Measurements from ENCODE around the gene CA4.
A peak's percentile ranks its signal among the peaks of the same experiment; 100 is the strongest.

CA4 gene

DNA sequence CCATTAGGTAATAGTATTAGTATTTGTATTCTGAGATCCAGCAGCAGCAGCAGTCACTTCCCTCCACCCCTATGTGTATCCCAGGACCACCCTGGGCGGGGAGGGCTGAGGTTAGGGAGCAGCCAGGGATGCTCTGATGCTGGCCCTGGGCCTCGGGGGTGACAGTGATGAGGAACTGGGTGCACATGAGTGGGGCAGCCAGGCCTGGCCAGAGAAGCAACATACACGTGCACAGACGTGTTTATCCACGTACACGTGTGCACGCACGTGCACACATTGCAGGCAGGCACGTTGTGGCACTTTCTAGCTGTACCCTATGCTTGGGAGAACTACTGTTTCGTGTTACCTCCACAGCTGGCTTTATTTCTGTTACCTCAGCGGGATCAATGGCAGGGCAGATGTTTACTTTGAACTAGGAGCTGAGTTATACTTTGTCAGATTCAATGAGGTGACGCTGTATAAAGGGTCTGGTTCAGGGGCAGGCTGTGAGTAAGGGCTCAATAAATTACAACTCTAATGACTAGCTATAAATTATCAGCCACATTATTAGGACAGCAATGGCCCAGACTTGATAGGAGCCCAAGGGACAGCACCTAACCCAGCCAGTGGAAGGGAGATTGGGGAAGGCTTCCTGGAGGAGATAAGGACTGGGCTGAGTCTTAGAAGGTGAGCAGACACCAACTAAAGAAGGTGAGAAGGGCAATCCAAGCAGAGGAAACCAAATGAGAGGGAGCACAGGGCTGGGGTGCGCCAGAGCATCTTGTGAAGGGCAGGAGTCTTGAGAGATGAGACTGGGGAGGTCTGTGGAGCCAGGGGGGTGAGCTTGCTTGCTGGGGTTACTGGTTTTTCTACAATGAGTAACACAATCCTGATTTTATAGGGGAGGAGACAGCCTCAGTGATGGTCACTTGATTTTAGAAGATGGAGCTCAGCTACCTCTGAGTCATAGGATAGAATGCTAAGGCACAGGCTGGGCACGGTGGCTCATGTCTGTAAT lies 22.4 kb upstream of the CA4 start:
- peak; percentile 34; the same call in 2 of the 3 replicates for ATAC-seq
- TF ChIP-seq ZC3H10 (CRISPR knock-in tag; IDR thresholded peaks at IDR 0.05) (no peak), BACH2 (CRISPR knock-in tag; IDR thresholded peaks at IDR 0.05; ENCODE audit: borderline replicate concordance) (no peak), TCF4 (CRISPR knock-in tag; IDR thresholded peaks at IDR 0.05; ENCODE audit: borderline replicate concordance) (no peak), SNAI2 (CRISPR knock-in tag; IDR thresholded peaks at IDR 0.05) (no peak), ISL1 (CRISPR knock-in tag; IDR thresholded peaks at IDR 0.05) (no peak), TOX (CRISPR knock-in tag; IDR thresholded peaks at IDR 0.05; ENCODE audit: borderline replicate concordance) (no peak), ZNF8 (CRISPR knock-in tag; IDR thresholded peaks at IDR 0.05) (no peak), ZNF565 (CRISPR knock-in tag; conservative IDR thresholded peaks at IDR 0.05; ENCODE audit: low read depth) (no peak), GLIS3 (CRISPR knock-in tag; IDR thresholded peaks at IDR 0.05) (no peak), OSR1 (CRISPR knock-in tag; IDR thresholded peaks at IDR 0.05) (no peak), ARNTL (CRISPR knock-in tag; IDR thresholded peaks at IDR 0.05; ENCODE audit: borderline replicate concordance, low read depth) (no peak), ZFP30 (CRISPR knock-in tag; IDR thresholded peaks at IDR 0.05) (no peak), ZFP3 (CRISPR knock-in tag; IDR thresholded peaks at IDR 0.05) (no peak), ESRRG (CRISPR knock-in tag; IDR thresholded peaks at IDR 0.05) (no peak), PPARA (CRISPR knock-in tag; IDR thresholded peaks at IDR 0.05; ENCODE audit: borderline replicate concordance) (no peak)
- TF ChIP-seq, protein P1, sequence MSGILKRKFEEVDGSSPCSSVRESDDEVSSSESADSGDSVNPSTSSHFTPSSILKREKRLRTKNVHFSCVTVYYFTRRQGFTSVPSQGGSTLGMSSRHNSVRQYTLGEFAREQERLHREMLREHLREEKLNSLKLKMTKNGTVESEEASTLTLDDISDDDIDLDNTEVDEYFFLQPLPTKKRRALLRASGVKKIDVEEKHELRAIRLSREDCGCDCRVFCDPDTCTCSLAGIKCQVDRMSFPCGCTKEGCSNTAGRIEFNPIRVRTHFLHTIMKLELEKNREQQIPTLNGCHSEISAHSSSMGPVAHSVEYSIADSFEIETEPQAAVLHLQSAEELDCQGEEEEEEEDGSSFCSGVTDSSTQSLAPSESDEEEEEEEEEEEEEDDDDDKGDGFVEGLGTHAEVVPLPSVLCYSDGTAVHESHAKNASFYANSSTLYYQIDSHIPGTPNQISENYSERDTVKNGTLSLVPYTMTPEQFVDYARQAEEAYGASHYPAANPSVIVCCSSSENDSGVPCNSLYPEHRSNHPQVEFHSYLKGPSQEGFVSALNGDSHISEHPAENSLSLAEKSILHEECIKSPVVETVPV (CRISPR knock-in tag; IDR thresholded peaks at IDR 0.05): no peak
- TF ChIP-seq, protein P2, sequence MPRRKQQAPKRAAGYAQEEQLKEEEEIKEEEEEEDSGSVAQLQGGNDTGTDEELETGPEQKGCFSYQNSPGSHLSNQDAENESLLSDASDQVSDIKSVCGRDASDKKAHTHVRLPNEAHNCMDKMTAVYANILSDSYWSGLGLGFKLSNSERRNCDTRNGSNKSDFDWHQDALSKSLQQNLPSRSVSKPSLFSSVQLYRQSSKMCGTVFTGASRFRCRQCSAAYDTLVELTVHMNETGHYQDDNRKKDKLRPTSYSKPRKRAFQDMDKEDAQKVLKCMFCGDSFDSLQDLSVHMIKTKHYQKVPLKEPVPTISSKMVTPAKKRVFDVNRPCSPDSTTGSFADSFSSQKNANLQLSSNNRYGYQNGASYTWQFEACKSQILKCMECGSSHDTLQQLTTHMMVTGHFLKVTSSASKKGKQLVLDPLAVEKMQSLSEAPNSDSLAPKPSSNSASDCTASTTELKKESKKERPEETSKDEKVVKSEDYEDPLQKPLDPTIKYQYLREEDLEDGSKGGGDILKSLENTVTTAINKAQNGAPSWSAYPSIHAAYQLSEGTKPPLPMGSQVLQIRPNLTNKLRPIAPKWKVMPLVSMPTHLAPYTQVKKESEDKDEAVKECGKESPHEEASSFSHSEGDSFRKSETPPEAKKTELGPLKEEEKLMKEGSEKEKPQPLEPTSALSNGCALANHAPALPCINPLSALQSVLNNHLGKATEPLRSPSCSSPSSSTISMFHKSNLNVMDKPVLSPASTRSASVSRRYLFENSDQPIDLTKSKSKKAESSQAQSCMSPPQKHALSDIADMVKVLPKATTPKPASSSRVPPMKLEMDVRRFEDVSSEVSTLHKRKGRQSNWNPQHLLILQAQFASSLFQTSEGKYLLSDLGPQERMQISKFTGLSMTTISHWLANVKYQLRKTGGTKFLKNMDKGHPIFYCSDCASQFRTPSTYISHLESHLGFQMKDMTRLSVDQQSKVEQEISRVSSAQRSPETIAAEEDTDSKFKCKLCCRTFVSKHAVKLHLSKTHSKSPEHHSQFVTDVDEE (CRISPR knock-in tag; IDR thresholded peaks at IDR 0.05): no peak
- TF ChIP-seq, protein P3, sequence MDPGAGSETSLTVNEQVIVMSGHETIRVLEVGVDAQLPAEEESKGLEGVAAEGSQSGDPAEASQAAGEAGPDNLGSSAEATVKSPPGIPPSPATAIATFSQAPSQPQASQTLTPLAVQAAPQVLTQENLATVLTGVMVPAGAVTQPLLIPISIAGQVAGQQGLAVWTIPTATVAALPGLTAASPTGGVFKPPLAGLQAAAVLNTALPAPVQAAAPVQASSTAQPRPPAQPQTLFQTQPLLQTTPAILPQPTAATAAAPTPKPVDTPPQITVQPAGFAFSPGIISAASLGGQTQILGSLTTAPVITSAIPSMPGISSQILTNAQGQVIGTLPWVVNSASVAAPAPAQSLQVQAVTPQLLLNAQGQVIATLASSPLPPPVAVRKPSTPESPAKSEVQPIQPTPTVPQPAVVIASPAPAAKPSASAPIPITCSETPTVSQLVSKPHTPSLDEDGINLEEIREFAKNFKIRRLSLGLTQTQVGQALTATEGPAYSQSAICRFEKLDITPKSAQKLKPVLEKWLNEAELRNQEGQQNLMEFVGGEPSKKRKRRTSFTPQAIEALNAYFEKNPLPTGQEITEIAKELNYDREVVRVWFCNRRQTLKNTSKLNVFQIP (CRISPR knock-in tag; IDR thresholded peaks at IDR 0.05; ENCODE audit: borderline replicate concordance, low read depth): no peak
- TF ChIP-seq, protein P4, sequence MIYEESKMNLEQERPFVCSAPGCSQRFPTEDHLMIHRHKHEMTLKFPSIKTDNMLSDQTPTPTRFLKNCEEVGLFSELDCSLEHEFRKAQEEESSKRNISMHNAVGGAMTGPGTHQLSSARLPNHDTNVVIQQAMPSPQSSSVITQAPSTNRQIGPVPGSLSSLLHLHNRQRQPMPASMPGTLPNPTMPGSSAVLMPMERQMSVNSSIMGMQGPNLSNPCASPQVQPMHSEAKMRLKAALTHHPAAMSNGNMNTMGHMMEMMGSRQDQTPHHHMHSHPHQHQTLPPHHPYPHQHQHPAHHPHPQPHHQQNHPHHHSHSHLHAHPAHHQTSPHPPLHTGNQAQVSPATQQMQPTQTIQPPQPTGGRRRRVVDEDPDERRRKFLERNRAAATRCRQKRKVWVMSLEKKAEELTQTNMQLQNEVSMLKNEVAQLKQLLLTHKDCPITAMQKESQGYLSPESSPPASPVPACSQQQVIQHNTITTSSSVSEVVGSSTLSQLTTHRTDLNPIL (CRISPR knock-in tag; IDR thresholded peaks at IDR 0.05; ENCODE audit: low read depth): no peak
- TF ChIP-seq, protein P5, sequence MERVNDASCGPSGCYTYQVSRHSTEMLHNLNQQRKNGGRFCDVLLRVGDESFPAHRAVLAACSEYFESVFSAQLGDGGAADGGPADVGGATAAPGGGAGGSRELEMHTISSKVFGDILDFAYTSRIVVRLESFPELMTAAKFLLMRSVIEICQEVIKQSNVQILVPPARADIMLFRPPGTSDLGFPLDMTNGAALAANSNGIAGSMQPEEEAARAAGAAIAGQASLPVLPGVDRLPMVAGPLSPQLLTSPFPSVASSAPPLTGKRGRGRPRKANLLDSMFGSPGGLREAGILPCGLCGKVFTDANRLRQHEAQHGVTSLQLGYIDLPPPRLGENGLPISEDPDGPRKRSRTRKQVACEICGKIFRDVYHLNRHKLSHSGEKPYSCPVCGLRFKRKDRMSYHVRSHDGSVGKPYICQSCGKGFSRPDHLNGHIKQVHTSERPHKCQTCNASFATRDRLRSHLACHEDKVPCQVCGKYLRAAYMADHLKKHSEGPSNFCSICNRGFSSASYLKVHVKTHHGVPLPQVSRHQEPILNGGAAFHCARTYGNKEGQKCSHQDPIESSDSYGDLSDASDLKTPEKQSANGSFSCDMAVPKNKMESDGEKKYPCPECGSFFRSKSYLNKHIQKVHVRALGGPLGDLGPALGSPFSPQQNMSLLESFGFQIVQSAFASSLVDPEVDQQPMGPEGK (CRISPR knock-in tag; IDR thresholded peaks at IDR 0.05; ENCODE audit: borderline replicate concordance): no peak

DNA sequence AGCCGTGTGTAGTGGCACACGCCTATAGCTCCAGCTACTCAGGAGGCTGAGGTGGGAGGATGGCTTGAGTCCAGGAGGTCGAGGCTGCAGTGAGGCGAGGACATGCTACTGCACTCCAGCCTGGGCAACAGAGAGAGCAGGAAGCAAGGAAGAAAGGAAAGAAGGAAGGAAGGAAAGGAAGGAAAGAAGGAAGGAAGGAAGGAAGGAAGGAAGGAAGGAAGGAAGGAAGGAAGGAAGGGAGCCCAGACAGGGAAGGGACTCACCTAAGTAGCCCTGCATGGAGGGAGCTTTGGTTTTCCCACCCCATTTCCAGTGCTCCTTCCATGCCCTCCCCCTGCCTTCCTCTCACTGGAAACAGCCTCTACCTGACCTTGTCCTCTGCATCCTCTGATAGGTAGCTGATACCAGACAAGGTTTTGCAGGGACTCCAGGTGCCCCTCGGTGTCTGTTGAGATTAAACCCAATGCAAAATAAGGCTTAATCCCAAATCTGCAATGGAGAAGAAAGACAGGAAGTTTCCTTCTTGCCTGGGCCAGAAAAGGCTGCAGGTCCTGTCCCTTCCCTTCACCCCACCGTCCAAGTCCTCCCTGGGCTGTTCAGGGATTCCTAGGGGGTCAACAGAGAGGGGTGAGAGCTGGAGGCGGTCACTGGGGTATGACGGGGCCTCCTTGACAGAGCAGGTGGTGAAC lies 21.5 kb upstream of the CA4 start:
- no peak for ATAC-seq
- no peak for TF ChIP-seq ZNF70 (CRISPR knock-in tag; IDR thresholded peaks at IDR 0.05)
- no peak for TF ChIP-seq ESRRG (CRISPR knock-in tag; IDR thresholded peaks at IDR 0.05)
- TF ChIP-seq ARNTL (CRISPR knock-in tag; IDR thresholded peaks at IDR 0.05; ENCODE audit: borderline replicate concordance, low read depth): no peak
- no peak for TF ChIP-seq ZNF565 (CRISPR knock-in tag; conservative IDR thresholded peaks at IDR 0.05; ENCODE audit: low read depth)
